Right lobe of liver (tissue), 6 donors: ENCODE results near the gene EPHB1. TPM values are rescaled to one million over a fixed set of nuclear protein-coding genes. Genes with fewer than 3 reads are reported as not detected.

ENCODE experiments used
- ATAC-seq, 4 donors: fragments of 200-7000 bp; cut with Tn5 transposase; one replicate each; pipeline ENCODE4 v1.9.1; 2020; ENCODE audit warnings: mild to moderate bottlenecking in 4 of 4, moderate library complexity in 4 of 4
- DNase-seq, 3 donors: peaks; one replicate each; pipeline ENCODE4 v3.0.0-alpha.2; 2020
- H3K27ac ChIP-seq, 3 donors: fragments of 200-600 bp; one replicate each; pipeline ENCODE4 v1.8.0; 2022
- H3K27me3 ChIP-seq, 2 donors: fragments of 200-600 bp; one replicate each; pipeline ENCODE4 v1.8.0; 2022
- H3K36me3 ChIP-seq, 4 donors: fragments of 200-600 bp; sonication (generic) in 1 of 4; one replicate each; pipeline versions ENCODE4 v1.5.1 to v1.8.0; 2017 to 2022; ENCODE audit warnings: control low read depth in 1 of 4
- H3K4me1 ChIP-seq, 4 donors: fragments of 200-600 bp; sonication (generic) in 1 of 4; one replicate each; pipeline versions ENCODE4 v1.5.1 to v1.8.0; 2017 to 2022; ENCODE audit warnings: control low read depth in 1 of 4
- H3K4me3 ChIP-seq, 3 donors: fragments of 200-600 bp; one replicate each; pipeline ENCODE4 v1.8.0; 2022
- H3K9me3 ChIP-seq, 4 donors: fragments of 200-600 bp; sonication (generic) in 1 of 4; one replicate each; pipeline versions ENCODE4 v1.5.1 to v1.8.0; 2017 to 2022; ENCODE audit warnings: control low read depth in 1 of 4
- POLR2A ChIP-seq: fragments of 450-650 bp; IDR thresholded peaks from one replicate; pipeline ENCODE4 v1.6.1; 2017; ENCODE audit warnings: antibody characterized with exemption, mild to moderate bottlenecking
- WGBS: methylation state at CpG from one replicate; pipeline ENCODE4 v1.1.6; 2018; ENCODE audit warnings: low coverage, low lambda C conversion rate; ENCODE audit not compliant: insufficient coverage; ENCODE audit errors: missing lambda C conversion rate; 5-methylcytosine and 5-hydroxymethylcytosine counted together
- intact Hi-C, 2 donors: fragments of 100-400 bp; cut with DNase I; formaldehyde crosslinking; loops; one replicate each; pipeline versions ENCODE4 v1.11.2 to v1.14.1; 2022
- total RNA-seq, 6 experiments: library from RNA; depleted of rRNA in 2 of 6; stranded (reverse); fragments of >200 nt in 2 of 6; fragmentation: NEBNext Ultra II Directional in 3 of 6; extraction: Animal tissue kit (Norgen Biotek cat#: 25700) in 3 of 6; gene quantifications; one replicate each; pipeline versions ENCODE4 v1.1.0 to v1.2.4, GENCODE V29; 2016 to 2023
- TF ChIP-seq, protein P1 (sequence below), 4 donors: fragments of 200-600 bp in 3 of 4; fragments of 450-650 bp in 1 of 4; IDR thresholded peaks; one replicate each; pipeline versions ENCODE4 v1.5.1 to v1.8.0; 2016 to 2022; ENCODE audit warnings: antibody characterized with exemption in 4 of 4, mild to moderate bottlenecking in 2 of 4
- donor health status: DM: no; HTN: yes; CAD: no.
- donor health status: DM: no; HTN: no; CAD: no.
- donor health status: DM: no; HTN: no; CAD: no.
- donor health status: DM: no; HTN: yes; CAD: no.
- donor health status: DM: no; HTN: yes; CAD: no.

Gene EPHB1
- total RNA-seq, 6 experiments from 2014 or later = 0.63 to 10.9 (median 1.8) TPM

DNA sequence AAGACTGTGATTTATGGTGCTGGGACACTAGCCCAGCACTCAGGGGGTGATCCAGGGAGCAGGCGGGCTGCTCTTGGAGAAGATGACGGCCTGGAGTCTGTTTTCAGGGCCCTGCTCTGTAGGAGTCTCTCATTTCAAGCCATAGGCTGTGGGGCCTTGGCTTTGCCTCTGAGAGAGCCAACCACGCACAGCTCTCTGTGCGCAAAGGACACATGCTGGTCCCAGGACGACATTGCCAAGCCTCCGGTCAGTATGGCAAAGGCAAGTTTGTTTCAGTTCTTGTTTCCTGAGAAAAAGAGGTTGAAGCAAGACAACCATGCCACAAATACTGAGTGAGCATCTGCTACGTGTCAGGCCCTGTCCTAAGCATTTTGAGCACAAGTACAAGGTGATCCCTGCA lies 197.1 kb downstream of the EPHB1 start:
- H3K27me3 ChIP-seq = no peaks in the 10 kb centered on the region
- H3K27ac ChIP-seq = no peak overlapping the region
- no peak for TF ChIP-seq POLR2A
- TF ChIP-seq, protein P1, sequence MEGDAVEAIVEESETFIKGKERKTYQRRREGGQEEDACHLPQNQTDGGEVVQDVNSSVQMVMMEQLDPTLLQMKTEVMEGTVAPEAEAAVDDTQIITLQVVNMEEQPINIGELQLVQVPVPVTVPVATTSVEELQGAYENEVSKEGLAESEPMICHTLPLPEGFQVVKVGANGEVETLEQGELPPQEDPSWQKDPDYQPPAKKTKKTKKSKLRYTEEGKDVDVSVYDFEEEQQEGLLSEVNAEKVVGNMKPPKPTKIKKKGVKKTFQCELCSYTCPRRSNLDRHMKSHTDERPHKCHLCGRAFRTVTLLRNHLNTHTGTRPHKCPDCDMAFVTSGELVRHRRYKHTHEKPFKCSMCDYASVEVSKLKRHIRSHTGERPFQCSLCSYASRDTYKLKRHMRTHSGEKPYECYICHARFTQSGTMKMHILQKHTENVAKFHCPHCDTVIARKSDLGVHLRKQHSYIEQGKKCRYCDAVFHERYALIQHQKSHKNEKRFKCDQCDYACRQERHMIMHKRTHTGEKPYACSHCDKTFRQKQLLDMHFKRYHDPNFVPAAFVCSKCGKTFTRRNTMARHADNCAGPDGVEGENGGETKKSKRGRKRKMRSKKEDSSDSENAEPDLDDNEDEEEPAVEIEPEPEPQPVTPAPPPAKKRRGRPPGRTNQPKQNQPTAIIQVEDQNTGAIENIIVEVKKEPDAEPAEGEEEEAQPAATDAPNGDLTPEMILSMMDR (IDR thresholded peaks at IDR 0.05) = no peak
- intact Hi-C loops = no loop called here
- no peak overlapping the region for H3K4me3 ChIP-seq
- no peaks in the 10 kb centered on the region for H3K4me1 ChIP-seq
- no peaks in the 10 kb centered on the region for H3K36me3 ChIP-seq
- ATAC-seq (no peak), DNase-seq (no peak)
- 63% methylated on average over 4 of the region's 7 CpGs for WGBS
- H3K9me3 ChIP-seq = no peaks in the 10 kb centered on the region

- Histone ChIP-seq H3K27ac (no peak overlapping the region), H3K4me3 (no peak overlapping the region), H3K9me3 (no peaks in the 10 kb centered on the region), H3K36me3 (no peaks in the 10 kb centered on the region), H3K4me1 (no peaks in the 10 kb centered on the region), H3K27me3 (no peaks in the 10 kb centered on the region)
- no CpG with 5 or more reads among the region's 1 CpG for WGBS
- intact Hi-C loops = no loop called here
- ATAC-seq (no peak), DNase-seq (no peak)
- TF ChIP-seq, protein P1 (IDR thresholded peaks at IDR 0.05) = no peak
- TF ChIP-seq POLR2A = no peak
Measured at GRCh38 chr3:134992586-134992985, 197.5 kb downstream of the EPHB1 start.

GRCh38 chr3:134993011-134993410 lies 198.0 kb downstream of the EPHB1 start:
- no peaks in the 10 kb centered on the region for H3K9me3 ChIP-seq
- DNase-seq (no peak), ATAC-seq (no peak)
- H3K27me3 ChIP-seq = no peaks in the 10 kb centered on the region
- H3K4me3 ChIP-seq = no peak overlapping the region
- WGBS = 25% methylated on average over 1 of the region's 1 CpG
- TF ChIP-seq, protein P1 (IDR thresholded peaks at IDR 0.05) = no peak
- no peak for TF ChIP-seq POLR2A
- intact Hi-C loops = no loop called here
- H3K36me3 ChIP-seq = no peaks in the 10 kb centered on the region
- H3K27ac ChIP-seq = no peak overlapping the region
- H3K4me1 ChIP-seq = no peaks in the 10 kb centered on the region

- H3K36me3 ChIP-seq = no peaks in the 10 kb centered on the region
- TF ChIP-seq, protein P1 (IDR thresholded peaks at IDR 0.05) = no peak
- no peak for TF ChIP-seq POLR2A
- no peaks in the 10 kb centered on the region for H3K27me3 ChIP-seq
- ATAC-seq (no peak), DNase-seq (no peak)
- H3K27ac ChIP-seq = no peak overlapping the region
- intact Hi-C loops = no loop called here
- no peaks in the 10 kb centered on the region for H3K9me3 ChIP-seq
- no peaks in the 10 kb centered on the region for H3K4me1 ChIP-seq
- no peak overlapping the region for H3K4me3 ChIP-seq
Measured at GRCh38 chr3:134998158-134998557, 203.1 kb downstream of the EPHB1 start.

DNA sequence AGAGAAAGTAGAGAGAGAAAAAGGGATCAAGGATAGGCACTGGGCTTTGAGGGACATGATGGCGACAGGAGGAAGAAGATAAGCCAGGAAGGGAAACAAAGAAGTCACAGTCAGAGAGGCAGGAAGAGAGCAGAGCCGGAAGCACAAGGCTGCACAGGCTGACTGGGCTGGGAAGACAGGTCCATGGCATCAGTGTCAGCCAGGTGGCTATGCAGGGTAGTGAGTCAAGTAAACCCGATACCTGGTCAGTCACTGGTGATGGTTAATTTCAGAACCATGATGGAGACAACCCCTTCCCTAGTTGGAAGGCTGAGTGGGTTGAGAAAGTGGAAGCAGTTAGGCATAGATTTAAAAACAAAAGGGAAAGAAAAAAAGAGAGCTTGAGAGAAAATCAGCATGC lies 203.8 kb downstream of the EPHB1 start:
- no peak overlapping the region for H3K4me3 ChIP-seq
- H3K27me3 ChIP-seq = no peaks in the 10 kb centered on the region
- intact Hi-C loops = no loop called here
- no peaks in the 10 kb centered on the region for H3K9me3 ChIP-seq
- WGBS = 53% methylated on average over 3 of the region's 3 CpGs
- H3K4me1 ChIP-seq = no peaks in the 10 kb centered on the region
- no peak overlapping the region for H3K27ac ChIP-seq
- ATAC-seq (no peak), DNase-seq (no peak)
- no peaks in the 10 kb centered on the region for H3K36me3 ChIP-seq
- TF ChIP-seq, protein P1 (IDR thresholded peaks at IDR 0.05) = no peak
- TF ChIP-seq POLR2A = no peak
